Peyer's patch (tissue), 4 donors: ENCODE results near the gene TYW1.
"Not testable (repeated sequence)": the region's sequence is repeated elsewhere in the genome, so short reads cannot be mapped to it uniquely, and the experiment has no call there.

Source experiments
- POLR2A ChIP-seq, 2 donors: fragments of 450-650 bp; IDR thresholded peaks; one replicate each; pipeline ENCODE4 v1.5.1; 2017; ENCODE audit warnings: antibody characterized with exemption in 2 of 2, mild to moderate bottlenecking in 2 of 2, moderate library complexity in 2 of 2
- TF ChIP-seq, protein P1 (sequence below), 6 experiments: fragments of 450-650 bp in 4 of 6; fragments of 200-600 bp in 2 of 6; sonication (generic) in 1 of 6; IDR thresholded peaks; one replicate each; pipeline ENCODE4 v1.5.1; 2017 to 2019; ENCODE audit warnings: antibody characterized with exemption in 6 of 6, mild to moderate bottlenecking in 3 of 6, moderate library complexity in 1 of 6

DNA sequence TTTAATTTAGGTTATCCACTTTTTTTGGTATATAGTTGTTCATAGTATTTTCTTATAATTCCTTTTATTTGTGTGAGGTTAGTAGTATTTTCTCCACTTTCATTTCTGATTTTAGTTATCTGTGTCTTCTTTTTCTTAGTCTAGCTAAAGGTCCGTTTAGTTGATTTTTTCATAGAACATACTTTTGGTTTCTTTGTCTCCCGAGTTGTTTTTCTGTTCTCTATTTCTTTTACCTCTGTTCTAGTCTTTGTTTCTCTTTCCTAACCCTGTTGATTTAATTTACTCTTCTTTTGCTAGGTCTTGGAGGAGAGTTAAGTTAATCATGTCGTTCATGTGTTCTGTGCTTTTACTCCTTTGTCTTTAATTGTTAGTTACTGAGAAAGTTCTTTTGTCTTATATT lies 174.5 kb downstream of the TYW1 start:
- not testable (repeated sequence) for TF ChIP-seq POLR2A (IDR thresholded peaks at IDR 0.05)
- TF ChIP-seq, protein P1, sequence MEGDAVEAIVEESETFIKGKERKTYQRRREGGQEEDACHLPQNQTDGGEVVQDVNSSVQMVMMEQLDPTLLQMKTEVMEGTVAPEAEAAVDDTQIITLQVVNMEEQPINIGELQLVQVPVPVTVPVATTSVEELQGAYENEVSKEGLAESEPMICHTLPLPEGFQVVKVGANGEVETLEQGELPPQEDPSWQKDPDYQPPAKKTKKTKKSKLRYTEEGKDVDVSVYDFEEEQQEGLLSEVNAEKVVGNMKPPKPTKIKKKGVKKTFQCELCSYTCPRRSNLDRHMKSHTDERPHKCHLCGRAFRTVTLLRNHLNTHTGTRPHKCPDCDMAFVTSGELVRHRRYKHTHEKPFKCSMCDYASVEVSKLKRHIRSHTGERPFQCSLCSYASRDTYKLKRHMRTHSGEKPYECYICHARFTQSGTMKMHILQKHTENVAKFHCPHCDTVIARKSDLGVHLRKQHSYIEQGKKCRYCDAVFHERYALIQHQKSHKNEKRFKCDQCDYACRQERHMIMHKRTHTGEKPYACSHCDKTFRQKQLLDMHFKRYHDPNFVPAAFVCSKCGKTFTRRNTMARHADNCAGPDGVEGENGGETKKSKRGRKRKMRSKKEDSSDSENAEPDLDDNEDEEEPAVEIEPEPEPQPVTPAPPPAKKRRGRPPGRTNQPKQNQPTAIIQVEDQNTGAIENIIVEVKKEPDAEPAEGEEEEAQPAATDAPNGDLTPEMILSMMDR (IDR thresholded peaks at IDR 0.05), result not testable (repeated sequence)
